ENCODE results near the gene FILIP1L. TPM values are rescaled to one million over a fixed set of nuclear protein-coding genes. Genes with fewer than 3 reads are reported as not detected.

The FILIP1L gene
- total RNA-seq, 3 donors from 2014 or later, result 19.8 to 23.7 (median 23.3) TPM

- Histone ChIP-seq H3K4me3 (no peak overlapping the region), H3K9me3 (no peaks in the 10 kb centered on the region), H3K36me3 (no peaks in the 10 kb centered on the region), H3K27ac (no peak overlapping the region), H3K4me1 (no peaks in the 10 kb centered on the region), H3K27me3 (no peaks in the 10 kb centered on the region)
- TF ChIP-seq POLR2A (IDR thresholded peaks at IDR 0.05) (no peak), CTCF (IDR thresholded peaks at IDR 0.05) (no peak), POLR2AphosphoS5 (IDR thresholded peaks at IDR 0.05) (no peak)
- intact Hi-C loops (cut with DNase I; ENCODE audit: low total_unique reads), result no loop called here
- no peak for DNase-seq (ENCODE audit: low spot score in 2 of 2)
Measured at GRCh38 chr3:100140976-100141375, 26.7 kb upstream of the FILIP1L start.

GRCh38 chr3:100136921-100137320 lies 22.6 kb upstream of the FILIP1L start:
- Histone ChIP-seq H3K27me3 (no peaks in the 10 kb centered on the region), H3K4me3 (no peak overlapping the region), H3K27ac (no peak overlapping the region), H3K9me3 (no peaks in the 10 kb centered on the region), H3K36me3 (no peaks in the 10 kb centered on the region), H3K4me1 (no peaks in the 10 kb centered on the region)
- TF ChIP-seq POLR2AphosphoS5 (IDR thresholded peaks at IDR 0.05) (no peak), POLR2A (IDR thresholded peaks at IDR 0.05) (no peak), CTCF (IDR thresholded peaks at IDR 0.05) (no peak)
- intact Hi-C loops (cut with DNase I; ENCODE audit: low total_unique reads), result no loop called here
- no peak for DNase-seq (ENCODE audit: low spot score in 2 of 2)

- intact Hi-C loops (cut with DNase I; ENCODE audit: low total_unique reads), result no loop called here
- Histone ChIP-seq H3K36me3 (no peaks in the 10 kb centered on the region), H3K4me1 (no peaks in the 10 kb centered on the region), H3K4me3 (no peak overlapping the region), H3K27ac (no peak overlapping the region), H3K27me3 (no peaks in the 10 kb centered on the region), H3K9me3 (no peaks in the 10 kb centered on the region)
- no peak for DNase-seq (ENCODE audit: low spot score in 2 of 2)
- TF ChIP-seq POLR2AphosphoS5 (IDR thresholded peaks at IDR 0.05), result no peak
Measured at GRCh38 chr3:100131241-100131640, 16.9 kb upstream of the FILIP1L start.

- no peaks in the 10 kb centered on the region for H3K4me1 ChIP-seq
- no peak for DNase-seq (ENCODE audit: low spot score in 2 of 2)
- TF ChIP-seq CTCF (IDR thresholded peaks at IDR 0.05), result no peak
- no peak for TF ChIP-seq POLR2A (IDR thresholded peaks at IDR 0.05)
- no peak overlapping the region for H3K27ac ChIP-seq
- no peaks in the 10 kb centered on the region for H3K27me3 ChIP-seq
- H3K4me3 ChIP-seq, result no peak overlapping the region
- intact Hi-C loops (cut with DNase I; ENCODE audit: low total_unique reads), result no loop called here
- no peaks in the 10 kb centered on the region for H3K9me3 ChIP-seq
- H3K36me3 ChIP-seq, result no peaks in the 10 kb centered on the region
Measured at GRCh38 chr3:100129941-100130340, 15.6 kb upstream of the FILIP1L start.

GRCh38 chr3:100128565-100128964 lies 14.3 kb upstream of the FILIP1L start:
- intact Hi-C loops (cut with DNase I; ENCODE audit: low total_unique reads), result no loop called here
- H3K36me3 ChIP-seq, result no peaks in the 10 kb centered on the region
- no peak for TF ChIP-seq CTCF (IDR thresholded peaks at IDR 0.05)
- no peak for TF ChIP-seq POLR2AphosphoS5 (IDR thresholded peaks at IDR 0.05)
- no peak for TF ChIP-seq POLR2A (IDR thresholded peaks at IDR 0.05)
- DNase-seq (ENCODE audit: low spot score in 2 of 2), result no peak
- H3K4me3 ChIP-seq, result no peak overlapping the region
- no peaks in the 10 kb centered on the region for H3K9me3 ChIP-seq
- no peaks in the 10 kb centered on the region for H3K4me1 ChIP-seq
- no peaks in the 10 kb centered on the region for H3K27me3 ChIP-seq
- no peak overlapping the region for H3K27ac ChIP-seq

GRCh38 chr3:100127792-100128191 lies 13.5 kb upstream of the FILIP1L start:
- H3K36me3 ChIP-seq, result no peaks in the 10 kb centered on the region
- no peak overlapping the region for H3K4me3 ChIP-seq
- H3K4me1 ChIP-seq, result no peaks in the 10 kb centered on the region
- DNase-seq (ENCODE audit: low spot score in 2 of 2), result no peak
- H3K27me3 ChIP-seq, result no peaks in the 10 kb centered on the region
- TF ChIP-seq POLR2AphosphoS5 (IDR thresholded peaks at IDR 0.05) (no peak), POLR2A (IDR thresholded peaks at IDR 0.05) (no peak), CTCF (IDR thresholded peaks at IDR 0.05) (no peak)
- no peak overlapping the region for H3K27ac ChIP-seq
- intact Hi-C loops (cut with DNase I; ENCODE audit: low total_unique reads), result no loop called here
- no peaks in the 10 kb centered on the region for H3K9me3 ChIP-seq

All from breast epithelium (tissue), 4 donors.